Body of pancreas (tissue), 4 donors: Measurements from ENCODE around the gene VSX1.

Experiments
- CTCF ChIP-seq, 7 experiments: fragments of 450-650 bp in 4 of 7; fragments of 200-600 bp in 3 of 7; sonication (generic) in 3 of 7; IDR thresholded peaks; one replicate each; pipeline ENCODE4 v1.5.1; 2016 to 2019; ENCODE audit warnings: antibody characterized with exemption in 7 of 7
- POLR2A ChIP-seq, 3 donors: fragments of 450-650 bp; IDR thresholded peaks; one replicate each; pipeline ENCODE4 v1.6.1; 2016; ENCODE audit warnings: antibody characterized with exemption in 3 of 3, mild to moderate bottlenecking in 2 of 3

- TF ChIP-seq POLR2A (IDR thresholded peaks at IDR 0.05): no peak
- no peak for TF ChIP-seq CTCF (IDR thresholded peaks at IDR 0.05)
Observed at GRCh38 chr20:25120920-25121319, 39.0 kb upstream of the VSX1 start.
